ENCODE results near the gene ULK2.

- TF ChIP-seq CTCF (IDR thresholded peaks at IDR 0.05) (no peak), POLR2A (IDR thresholded peaks at IDR 0.05) (no peak)
Observed at GRCh38 chr17:19752216-19753050, 115.3 kb downstream of the ULK2 start.

Measured in uterus (tissue), 2 donors.